HCT116 (cell line): ENCODE measurements around the gene ZSWIM8. TPM values are rescaled to one million over a fixed set of nuclear protein-coding genes. Genes with fewer than 3 reads are reported as not detected.

ENCODE experiments used
- ATAC-seq: fragments of 200-7000 bp; cut with Tn5 transposase; 2 replicates; pipeline ENCODE4 v1.9.1; 2020; ENCODE audit warnings: mild to moderate bottlenecking, moderate library complexity
- BruUV-seq: library from RNA; stranded (reverse); fragments of 400-500 nt; replicated peaks from 2 replicates; lab custom pipeline; 2021; lab: Mats Ljungman, UMichigan
- CTCF ChIA-PET: fragments of 300-600 bp; sonication (Branson Sonifier 250); formaldehyde crosslinking; loops from one replicate; lab custom pipeline; 2021; ENCODE audit warnings: antibody characterized with exemption; lab: Charles Lee
- POLR2A ChIA-PET: fragments of 300-600, 350-600 bp; sonication (Branson Sonifier 250); formaldehyde crosslinking; loops from one replicate; lab custom pipeline; 2021; ENCODE audit warnings: antibody characterized with exemption; lab: Charles Lee
- RAD21 ChIA-PET, 2 experiments: fragments of 300-600 bp; sonication (Branson Sonifier 250); formaldehyde crosslinking; loops; one replicate each; lab custom pipeline; 2023; ENCODE audit warnings: low total read pairs in 2 of 2; ENCODE audit not compliant: uncharacterized antibody in 2 of 2, unreplicated experiment in 2 of 2, low non-redundant PET in 1 of 2; lab: Charles Lee
- DNase-seq: peaks from one replicate; pipeline ENCODE4 v3.0.0-alpha.2; 2010; ENCODE audit warnings: low read depth, low spot score
- H2AFZ ChIP-seq: fragments of 200-600 bp; shearing (Covaris generic), sonication (generic); 2 replicates; pipeline ENCODE4 v1.6.1; 2017; ENCODE audit warnings: low read depth, mixed run types, mixed read lengths, antibody characterized with exemption, low read length; ENCODE audit not compliant: poor library complexity, severe bottlenecking
- H3K27ac ChIP-seq: 2 replicates; pipeline ENCODE4 v1.5.1; 2012; ENCODE audit warnings: low read depth, low read length
- H3K27me3 ChIP-seq: fragments of 200-600 bp; sonication (generic); 2 replicates; pipeline ENCODE4 v1.6.1; 2016; ENCODE audit warnings: mixed run types, low read length, mixed read lengths; ENCODE audit not compliant: insufficient read depth
- H3K36me3 ChIP-seq, 2 experiments: fragments of 200-500 bp in 1 of 2; fragments of 200-600 bp in 1 of 2; sonication (Bioruptor generic) in 1 of 2; sonication (generic) in 1 of 2; 2 replicates each; pipeline versions ENCODE4 v1.5.1 to v1.6.1; 2014 to 2016; ENCODE audit warnings: low read length in 2 of 2, inconsistent platforms in 1 of 2, mixed read lengths in 1 of 2, mixed run types in 1 of 2; ENCODE audit not compliant: insufficient read depth in 2 of 2, control insufficient read depth in 1 of 2
- H3K4me1 ChIP-seq, 2 experiments: fragments of 200-600 bp in 1 of 2; sonication (generic) in 1 of 2; 2 replicates each; pipeline versions ENCODE4 v1.5.1 to v1.6.1; 2012 to 2017; ENCODE audit warnings: low read length in 2 of 2, inconsistent platforms in 1 of 2, mild to moderate bottlenecking in 1 of 2, mixed read lengths in 1 of 2, mixed run types in 1 of 2, moderate library complexity in 1 of 2; ENCODE audit not compliant: insufficient read depth in 2 of 2, control insufficient read depth in 1 of 2
- H3K4me2 ChIP-seq: fragments of 200-600 bp; sonication (generic); 2 replicates; pipeline ENCODE4 v1.6.1; 2017; ENCODE audit warnings: mixed run types, low read length, mixed read lengths
- H3K4me3 ChIP-seq, 2 experiments: fragments of 200-600 bp in 1 of 2; sonication (generic) in 1 of 2; replicated peaks in 1 of 2; 2 replicates each; pipeline ENCODE4 v1.5.1; 2011 to 2016; ENCODE audit warnings: low read length in 2 of 2, control low read depth in 1 of 2, low read depth in 1 of 2, mild to moderate bottlenecking in 1 of 2, mixed read lengths in 1 of 2, mixed run types in 1 of 2
- H3K79me2 ChIP-seq: fragments of 200-600 bp; sonication (generic); 2 replicates; pipeline ENCODE4 v1.6.1; 2017; ENCODE audit warnings: mild to moderate bottlenecking, mixed run types, low read length, moderate library complexity, mixed read lengths; ENCODE audit not compliant: insufficient read depth
- H3K9ac ChIP-seq: fragments of 200-600 bp; sonication (generic); 2 replicates; pipeline ENCODE4 v1.6.1; 2016; ENCODE audit warnings: low read length, mixed read lengths
- H3K9me2 ChIP-seq: fragments of 200-600 bp; sonication (generic), shearing (Covaris generic); 2 replicates; pipeline ENCODE4 v1.6.1; 2017; ENCODE audit warnings: mixed run types, mild to moderate bottlenecking, moderate library complexity; ENCODE audit not compliant: insufficient read depth
- H3K9me3 ChIP-seq, 2 experiments: fragments of 200-500 bp in 1 of 2; fragments of 200-600 bp in 1 of 2; sonication (Bioruptor generic) in 1 of 2; sonication (generic) in 1 of 2; 2 replicates each; pipeline ENCODE4 v1.6.1; 2014 to 2017; ENCODE audit warnings: low read length in 2 of 2, mixed read lengths in 2 of 2, inconsistent platforms in 1 of 2, low read depth in 1 of 2, mild to moderate bottlenecking in 1 of 2, mixed run types in 1 of 2, moderate library complexity in 1 of 2; ENCODE audit not compliant: control insufficient read depth in 1 of 2, insufficient read depth in 1 of 2
- H4K20me1 ChIP-seq: fragments of 200-600 bp; sonication (generic), shearing (Covaris generic); 2 replicates; pipeline ENCODE4 v1.6.1; 2017; ENCODE audit warnings: mixed run types, mild to moderate bottlenecking, moderate library complexity; ENCODE audit not compliant: insufficient read depth
- CEBPB ChIP-seq: IDR thresholded peaks from 2 replicates; pipeline ENCODE4 v1.6.1; 2012; ENCODE audit warnings: low read depth
- POLR2A ChIP-seq: IDR thresholded peaks from 2 replicates; pipeline ENCODE4 v1.7.0; 2011; ENCODE audit warnings: borderline replicate concordance; ENCODE audit not compliant: insufficient read depth, insufficient read length; ENCODE audit errors: extremely low read depth
- RAD21 ChIP-seq: IDR thresholded peaks from 2 replicates; pipeline ENCODE4 v1.6.1; 2012; ENCODE audit warnings: low read depth, mild to moderate bottlenecking
- REST ChIP-seq: IDR thresholded peaks from 2 replicates; pipeline ENCODE4 v1.6.1; 2012; ENCODE audit warnings: low read depth
- SIN3A ChIP-seq: IDR thresholded peaks from 2 replicates; pipeline ENCODE4 v1.6.1; 2012; ENCODE audit warnings: low read depth
- intact Hi-C: fragments of 100-400 bp; cut with micrococcal nuclease; formaldehyde crosslinking; loops from 2 replicates; pipeline ENCODE4 v1.10.0; 2022
- total RNA-seq: library from RNA; stranded (reverse); gene quantifications from one replicate; pipeline ENCODE4 v1.2.1, GENCODE V29; 2021; ENCODE audit not compliant: unreplicated experiment
- TF ChIP-seq, protein P1 (sequence below), 3 experiments: fragments of 200-600 bp in 1 of 3; sonication (generic) in 1 of 3; IDR thresholded peaks in 2 of 3; conservative IDR thresholded peaks in 1 of 3; 2 replicates each; pipeline ENCODE4 v1.5.1; 2012 to 2017; ENCODE audit warnings: low read depth in 2 of 3, low read length in 2 of 3, antibody characterized with exemption in 1 of 3, borderline replicate concordance in 1 of 3, control low read depth in 1 of 3, mild to moderate bottlenecking in 1 of 3, mixed read lengths in 1 of 3, mixed run types in 1 of 3, moderate library complexity in 1 of 3; ENCODE audit not compliant: insufficient read depth in 1 of 3
- TF ChIP-seq, protein P2 (sequence below): IDR thresholded peaks from 2 replicates; pipeline ENCODE4 v1.6.1; 2012

The ZSWIM8 gene
- total RNA-seq, 1 experiment from 2014 or later, result 49.9 TPM

- no peak for TF ChIP-seq REST
- TF ChIP-seq RAD21, result no peak
- no peak for TF ChIP-seq SIN3A
- TF ChIP-seq CEBPB, result no peak
- TF ChIP-seq, protein P1, sequence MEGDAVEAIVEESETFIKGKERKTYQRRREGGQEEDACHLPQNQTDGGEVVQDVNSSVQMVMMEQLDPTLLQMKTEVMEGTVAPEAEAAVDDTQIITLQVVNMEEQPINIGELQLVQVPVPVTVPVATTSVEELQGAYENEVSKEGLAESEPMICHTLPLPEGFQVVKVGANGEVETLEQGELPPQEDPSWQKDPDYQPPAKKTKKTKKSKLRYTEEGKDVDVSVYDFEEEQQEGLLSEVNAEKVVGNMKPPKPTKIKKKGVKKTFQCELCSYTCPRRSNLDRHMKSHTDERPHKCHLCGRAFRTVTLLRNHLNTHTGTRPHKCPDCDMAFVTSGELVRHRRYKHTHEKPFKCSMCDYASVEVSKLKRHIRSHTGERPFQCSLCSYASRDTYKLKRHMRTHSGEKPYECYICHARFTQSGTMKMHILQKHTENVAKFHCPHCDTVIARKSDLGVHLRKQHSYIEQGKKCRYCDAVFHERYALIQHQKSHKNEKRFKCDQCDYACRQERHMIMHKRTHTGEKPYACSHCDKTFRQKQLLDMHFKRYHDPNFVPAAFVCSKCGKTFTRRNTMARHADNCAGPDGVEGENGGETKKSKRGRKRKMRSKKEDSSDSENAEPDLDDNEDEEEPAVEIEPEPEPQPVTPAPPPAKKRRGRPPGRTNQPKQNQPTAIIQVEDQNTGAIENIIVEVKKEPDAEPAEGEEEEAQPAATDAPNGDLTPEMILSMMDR (IDR thresholded peaks at IDR 0.05 in 2 of 3, conservative IDR thresholded peaks at IDR 0.05 in 1 of 3; ENCODE audit: borderline replicate concordance in 1 of 3, insufficient read depth in 1 of 3, low read depth in 2 of 3, low read length in 2 of 3), result no peak
- TF ChIP-seq, protein P2, sequence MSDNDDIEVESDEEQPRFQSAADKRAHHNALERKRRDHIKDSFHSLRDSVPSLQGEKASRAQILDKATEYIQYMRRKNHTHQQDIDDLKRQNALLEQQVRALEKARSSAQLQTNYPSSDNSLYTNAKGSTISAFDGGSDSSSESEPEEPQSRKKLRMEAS, result no peak
- no peak for TF ChIP-seq POLR2A
- peaks cover 9 to 19% of the 10 kb centered on the region in 2 experiments; a peak in 3 of 4 replicates for H3K36me3 ChIP-seq
- no peaks in the 10 kb centered on the region for H3K9me3 ChIP-seq
- no peak overlapping the region for H3K9ac ChIP-seq
- H3K9me2 ChIP-seq, result no peaks in the 10 kb centered on the region
- no peak overlapping the region for H3K4me3 ChIP-seq
- no peaks in the 10 kb centered on the region for H4K20me1 ChIP-seq
- H3K27me3 ChIP-seq, result no peaks in the 10 kb centered on the region
- DNase-seq (no peak), ATAC-seq (no peak)
- ChIA-PET CTCF (no interaction called here), RAD21 (no interaction called here), POLR2A (no interaction called here)
- H3K4me2 ChIP-seq, result 0 out of 2 replicates have a peak overlapping the region, but pooled peaks have one; percentile 9
- H3K27ac ChIP-seq, result no peak overlapping the region
- BruUV-seq, result TSS peak; percentile 38
- H2AFZ ChIP-seq, result no peak overlapping the region
- peaks cover 4 to 26% of the 10 kb centered on the region in 2 experiments; a peak in 3 of 4 replicates for H3K4me1 ChIP-seq
- peaks cover 5% of the 10 kb centered on the region; the same call in 1 of the 2 replicates for H3K79me2 ChIP-seq
- intact Hi-C loops, result no loop called here
Observed at GRCh38 chr10:73809061-73809818, 23.8 kb downstream of the ZSWIM8 start.
